ENCODE data around the gene PI16. TPM values are rescaled to one million over a fixed set of nuclear protein-coding genes. Genes with fewer than 3 reads are reported as not detected.

Gene PI16
- polyA plus RNA-seq, 1 donor (not counting 4 experiments of a cell fraction or from before 2014, with no cell fraction given), result not detected

GRCh38 chr6:36920049-36920448 is 34.5 kb upstream of the PI16 start:
- TF ChIP-seq CTCF (optimal IDR thresholded peaks at IDR 0.05 in 1 of 3, IDR thresholded peaks at IDR 0.05 in 1 of 3, conservative IDR thresholded peaks at IDR 0.05 in 1 of 3; ENCODE audit: extremely low read depth in 1 of 3, insufficient read depth in 2 of 3, low read length in 3 of 3), result no peak
- TF ChIP-seq EZH2 (IDR thresholded peaks at IDR 0.05; ENCODE audit: low read length), result no peak
- Histone ChIP-seq H3K27me3 (ENCODE audit: control insufficient read depth, extremely low read depth, insufficient read depth, low read length) (no peaks in the 10 kb centered on the region), H3K4me1 (ENCODE audit: control insufficient read depth, extremely low read depth, insufficient read depth, low read length) (no peaks in the 10 kb centered on the region), H3K4me3 (ENCODE audit: control insufficient read depth in 2 of 3, extremely low read depth in 1 of 3, insufficient read depth in 2 of 3, low read depth in 1 of 3, low read length in 3 of 3) (no peak overlapping the region), H2AFZ (ENCODE audit: control insufficient read depth, low read length) (no peak overlapping the region), H3K9me1 (ENCODE audit: control insufficient read depth, extremely low read depth, insufficient read depth, low read length) (no peaks in the 10 kb centered on the region), H3K27ac (ENCODE audit: control insufficient read depth, insufficient read depth, low read length) (no peak overlapping the region), H4K20me1 (ENCODE audit: control insufficient read depth, extremely low read depth, insufficient read depth, low read length) (no peaks in the 10 kb centered on the region), H3K9me3 (ENCODE audit: control insufficient read depth, low read depth, low read length) (no peaks in the 10 kb centered on the region), H3K4me2 (ENCODE audit: control insufficient read depth, extremely low read depth, insufficient read depth, low read depth, low read length) (no peak overlapping the region), H3K36me3 (ENCODE audit: control insufficient read depth in 2 of 2, extremely low read depth in 1 of 2, insufficient read depth in 2 of 2, low read length in 2 of 2) (peaks cover 15 to 19% of the 10 kb centered on the region in 2 experiments), H3K79me2 (ENCODE audit: control insufficient read depth, insufficient read depth, low read length) (no peaks in the 10 kb centered on the region), H3K9ac (ENCODE audit: control insufficient read depth, extremely low read depth, insufficient read depth, low read length) (no peak overlapping the region)
- no peak for FAIRE-seq
- no peak for DNase-seq (ENCODE audit: low read depth, low spot score)
- dilution Hi-C loops (cut with MboI; ENCODE audit: extremely low pct_ligation_motif_present, low sequenced_read_pairs), result no loop called here

- no peaks in the 10 kb centered on the region for H3K79me2 ChIP-seq (ENCODE audit: control insufficient read depth, insufficient read depth, low read length)
- no peak for DNase-seq (ENCODE audit: low read depth, low spot score)
- no peaks in the 10 kb centered on the region for H3K9me3 ChIP-seq (ENCODE audit: control insufficient read depth, low read depth, low read length)
- H4K20me1 ChIP-seq (ENCODE audit: control insufficient read depth, extremely low read depth, insufficient read depth, low read length), result no peaks in the 10 kb centered on the region
- no peak overlapping the region for H3K9ac ChIP-seq (ENCODE audit: control insufficient read depth, extremely low read depth, insufficient read depth, low read length)
- no peak overlapping the region for H2AFZ ChIP-seq (ENCODE audit: control insufficient read depth, low read length)
- H3K4me2 ChIP-seq (ENCODE audit: control insufficient read depth, extremely low read depth, insufficient read depth, low read depth, low read length), result no peak overlapping the region
- H3K27me3 ChIP-seq (ENCODE audit: control insufficient read depth, extremely low read depth, insufficient read depth, low read length), result no peaks in the 10 kb centered on the region
- FAIRE-seq, result no peak
- TF ChIP-seq CTCF (optimal IDR thresholded peaks at IDR 0.05 in 1 of 3, IDR thresholded peaks at IDR 0.05 in 1 of 3, conservative IDR thresholded peaks at IDR 0.05 in 1 of 3; ENCODE audit: extremely low read depth in 1 of 3, insufficient read depth in 2 of 3, low read length in 3 of 3), result no peak
- no peak overlapping the region for H3K4me3 ChIP-seq (ENCODE audit: control insufficient read depth in 2 of 3, extremely low read depth in 1 of 3, insufficient read depth in 2 of 3, low read depth in 1 of 3, low read length in 3 of 3)
- H3K4me1 ChIP-seq (ENCODE audit: control insufficient read depth, extremely low read depth, insufficient read depth, low read length), result no peaks in the 10 kb centered on the region
- H3K27ac ChIP-seq (ENCODE audit: control insufficient read depth, insufficient read depth, low read length), result no peak overlapping the region
- H3K36me3 ChIP-seq (ENCODE audit: control insufficient read depth in 2 of 2, extremely low read depth in 1 of 2, insufficient read depth in 2 of 2, low read length in 2 of 2), result peaks cover 15 to 21% of the 10 kb centered on the region in 2 experiments
- dilution Hi-C loops (cut with MboI; ENCODE audit: extremely low pct_ligation_motif_present, low sequenced_read_pairs), result no loop called here
- no peaks in the 10 kb centered on the region for H3K9me1 ChIP-seq (ENCODE audit: control insufficient read depth, extremely low read depth, insufficient read depth, low read length)
Observed at GRCh38 chr6:36920546-36920945, 34.0 kb upstream of the PI16 start.

All from keratinocyte (primary cell).